Measurements from ENCODE around the gene ZBTB44.

Gene ZBTB44

DNA sequence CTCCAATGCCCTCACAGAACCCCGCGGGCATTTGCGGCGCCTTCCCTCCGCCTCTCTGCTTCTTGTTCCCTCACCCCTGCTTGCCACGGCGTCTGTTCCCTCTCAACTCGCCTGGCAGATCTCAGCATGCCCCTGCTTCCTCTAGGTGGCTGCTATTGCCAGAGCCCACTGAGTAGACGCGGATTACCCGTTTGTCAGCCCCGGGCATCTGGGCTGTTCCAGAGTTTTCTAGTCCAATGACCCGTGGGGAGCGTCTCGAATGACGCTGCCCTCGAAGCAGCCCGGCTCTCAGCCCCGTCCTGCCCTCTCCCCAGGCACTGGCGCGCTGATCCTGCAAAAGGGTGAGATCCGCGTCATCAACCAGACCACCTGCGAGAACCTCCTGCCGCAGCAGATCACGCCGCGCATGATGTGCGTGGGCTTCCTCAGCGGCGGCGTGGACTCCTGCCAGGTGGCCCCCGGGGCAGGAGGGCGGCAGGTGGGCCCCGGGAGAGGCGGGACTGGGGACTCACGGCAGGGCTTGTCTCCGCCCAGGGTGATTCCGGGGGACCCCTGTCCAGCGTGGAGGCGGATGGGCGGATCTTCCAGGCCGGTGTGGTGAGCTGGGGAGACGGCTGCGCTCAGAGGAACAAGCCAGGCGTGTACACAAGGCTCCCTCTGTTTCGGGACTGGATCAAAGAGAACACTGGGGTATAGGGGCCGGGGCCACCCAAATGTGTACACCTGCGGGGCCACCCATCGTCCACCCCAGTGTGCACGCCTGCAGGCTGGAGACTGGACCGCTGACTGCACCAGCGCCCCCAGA is 105.4 kb downstream of the ZBTB44 start:
- no peak for DNase-seq (ENCODE audit: low read depth)
- TF ChIP-seq, protein P1, sequence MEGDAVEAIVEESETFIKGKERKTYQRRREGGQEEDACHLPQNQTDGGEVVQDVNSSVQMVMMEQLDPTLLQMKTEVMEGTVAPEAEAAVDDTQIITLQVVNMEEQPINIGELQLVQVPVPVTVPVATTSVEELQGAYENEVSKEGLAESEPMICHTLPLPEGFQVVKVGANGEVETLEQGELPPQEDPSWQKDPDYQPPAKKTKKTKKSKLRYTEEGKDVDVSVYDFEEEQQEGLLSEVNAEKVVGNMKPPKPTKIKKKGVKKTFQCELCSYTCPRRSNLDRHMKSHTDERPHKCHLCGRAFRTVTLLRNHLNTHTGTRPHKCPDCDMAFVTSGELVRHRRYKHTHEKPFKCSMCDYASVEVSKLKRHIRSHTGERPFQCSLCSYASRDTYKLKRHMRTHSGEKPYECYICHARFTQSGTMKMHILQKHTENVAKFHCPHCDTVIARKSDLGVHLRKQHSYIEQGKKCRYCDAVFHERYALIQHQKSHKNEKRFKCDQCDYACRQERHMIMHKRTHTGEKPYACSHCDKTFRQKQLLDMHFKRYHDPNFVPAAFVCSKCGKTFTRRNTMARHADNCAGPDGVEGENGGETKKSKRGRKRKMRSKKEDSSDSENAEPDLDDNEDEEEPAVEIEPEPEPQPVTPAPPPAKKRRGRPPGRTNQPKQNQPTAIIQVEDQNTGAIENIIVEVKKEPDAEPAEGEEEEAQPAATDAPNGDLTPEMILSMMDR (conservative IDR thresholded peaks at IDR 0.05; ENCODE audit: low read depth, low read length): no peak
- no peak overlapping the region for H3K4me3 ChIP-seq (ENCODE audit: low read length)

DNA sequence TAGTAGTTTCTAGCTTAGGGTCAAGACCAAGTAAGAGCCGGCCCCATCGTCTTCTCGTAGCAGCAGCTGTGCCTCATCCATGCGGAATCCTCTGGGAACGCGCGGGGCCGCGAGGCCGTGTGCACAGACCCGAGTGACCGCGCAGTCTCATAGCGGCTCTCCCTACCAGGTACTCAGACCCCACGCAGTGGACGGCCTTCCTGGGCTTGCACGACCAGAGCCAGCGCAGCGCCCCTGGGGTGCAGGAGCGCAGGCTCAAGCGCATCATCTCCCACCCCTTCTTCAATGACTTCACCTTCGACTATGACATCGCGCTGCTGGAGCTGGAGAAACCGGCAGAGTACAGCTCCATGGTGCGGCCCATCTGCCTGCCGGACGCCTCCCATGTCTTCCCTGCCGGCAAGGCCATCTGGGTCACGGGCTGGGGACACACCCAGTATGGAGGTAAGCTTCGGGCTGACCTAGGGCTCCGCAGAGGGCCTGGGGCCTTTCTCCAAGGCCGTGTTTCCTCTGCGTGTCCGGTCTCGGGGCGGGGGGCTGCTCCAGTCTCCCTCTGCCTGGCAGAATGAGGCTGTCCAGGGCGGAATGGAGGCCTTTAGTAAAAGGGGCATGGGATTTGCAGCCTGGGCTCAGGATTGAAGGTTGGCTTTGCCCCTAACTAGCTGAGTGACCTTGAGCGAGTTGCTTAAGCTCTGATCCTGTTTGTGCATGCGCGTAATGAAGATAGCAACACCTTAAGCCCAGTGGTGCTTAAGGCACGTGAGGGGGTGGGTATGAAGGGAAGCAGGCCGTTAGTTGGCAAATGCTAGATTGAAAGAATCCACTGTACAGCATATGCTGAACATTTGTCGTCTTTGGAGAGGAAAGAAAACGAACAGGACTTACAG is 106.2 kb downstream of the ZBTB44 start:
- DNase-seq (ENCODE audit: low read depth): no peak

DNA sequence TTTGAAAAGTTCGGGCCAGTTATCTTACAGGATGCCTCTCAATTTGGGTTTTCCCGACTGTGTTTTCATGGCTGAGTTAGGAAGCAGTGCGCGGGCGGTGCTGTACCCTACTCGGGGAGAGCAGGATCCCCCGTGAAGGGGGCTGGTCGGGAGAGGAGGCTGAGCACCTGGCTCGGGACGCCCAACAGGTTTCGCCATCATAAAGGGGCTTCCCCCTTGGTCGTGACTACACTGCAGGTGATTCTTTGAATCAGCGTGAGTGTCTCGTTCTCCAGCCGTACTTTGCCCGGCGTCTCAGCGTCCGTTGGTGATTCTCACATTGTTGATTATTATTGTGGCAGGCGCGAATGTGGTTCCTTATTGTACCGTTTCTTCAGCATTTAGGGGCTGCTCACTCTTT is 108.6 kb downstream of the ZBTB44 start:
- no peak overlapping the region for H3K4me3 ChIP-seq (ENCODE audit: low read length)
- no peak for DNase-seq (ENCODE audit: low read depth)
- TF ChIP-seq, protein P1 (conservative IDR thresholded peaks at IDR 0.05; ENCODE audit: low read depth, low read length): no peak

More for the DNA sequence above, 106.2 kb downstream of the ZBTB44 start:
- TF ChIP-seq, protein P1 (conservative IDR thresholded peaks at IDR 0.05; ENCODE audit: low read depth, low read length): no peak
- no peak overlapping the region for H3K4me3 ChIP-seq (ENCODE audit: low read length)

DNA sequence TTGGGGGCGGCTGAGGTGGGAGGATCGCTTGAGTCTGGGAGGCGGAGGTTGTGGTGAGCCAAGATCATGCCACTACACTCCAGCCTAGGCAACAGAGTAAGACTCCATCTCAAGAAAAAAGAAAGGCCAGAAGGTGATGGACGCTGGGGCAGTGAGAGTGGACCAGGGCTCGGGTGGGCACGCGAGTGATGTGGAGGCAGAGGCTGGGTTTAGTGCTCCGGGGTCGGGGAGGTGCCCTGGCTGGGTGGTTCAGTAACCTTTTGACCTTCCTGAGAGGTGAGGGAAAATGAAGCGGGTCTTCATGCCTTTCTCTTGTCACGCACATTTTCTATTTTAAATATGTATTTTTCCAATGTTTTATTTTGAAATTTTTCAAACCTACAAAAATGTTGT is 110.0 kb downstream of the ZBTB44 start:
- TF ChIP-seq, protein P1 (conservative IDR thresholded peaks at IDR 0.05; ENCODE audit: low read depth, low read length): no peak
- no peak overlapping the region for H3K4me3 ChIP-seq (ENCODE audit: low read length)
- no peak for DNase-seq (ENCODE audit: low read depth)

DNA sequence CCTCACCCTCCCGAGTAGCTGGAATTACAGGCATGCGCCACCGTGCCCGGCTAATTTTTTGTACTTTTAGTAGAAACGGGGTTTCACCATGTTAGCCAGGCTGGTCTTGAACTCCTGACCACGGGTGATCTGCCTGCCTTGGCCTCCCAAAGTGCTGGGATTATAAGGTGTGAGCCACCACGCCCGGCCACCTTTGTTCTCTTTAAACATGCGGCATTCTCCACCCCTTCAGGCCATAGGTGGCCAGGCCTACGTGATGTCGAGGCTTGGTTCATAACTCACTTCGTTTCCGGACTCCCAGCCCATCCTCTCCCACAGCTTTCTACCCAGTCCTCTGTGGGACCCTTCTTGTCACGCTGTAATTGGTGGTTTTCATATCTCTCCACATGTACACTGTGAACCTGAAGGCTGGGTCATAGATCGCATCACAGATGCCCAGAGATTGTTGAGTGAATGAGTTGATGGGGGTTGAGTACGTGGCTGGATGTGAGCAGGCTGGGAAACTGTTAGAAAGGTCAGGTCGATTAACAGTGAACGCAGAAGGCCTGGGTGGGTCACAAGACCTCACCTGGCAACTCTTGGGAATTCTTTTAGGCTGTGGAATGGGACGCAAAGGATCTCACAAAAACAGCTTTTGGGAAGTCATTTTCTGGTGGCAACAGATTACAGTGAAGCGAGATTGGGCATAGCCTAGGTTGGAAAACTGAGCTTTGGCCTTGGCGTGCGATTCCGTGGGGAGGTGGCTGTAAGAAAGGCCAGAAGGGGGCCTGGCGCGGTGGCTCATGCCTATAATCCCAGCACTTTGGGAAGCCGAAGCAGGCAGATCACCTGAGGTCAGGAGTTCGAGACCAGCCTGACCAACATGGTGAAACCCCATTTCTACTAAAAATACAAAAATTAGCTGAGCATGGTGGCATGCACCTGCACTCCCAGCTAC is 110.7 kb downstream of the ZBTB44 start:
- no peak for DNase-seq (ENCODE audit: low read depth)
- TF ChIP-seq, protein P1 (conservative IDR thresholded peaks at IDR 0.05; ENCODE audit: low read depth, low read length): no peak
- H3K4me3 ChIP-seq (ENCODE audit: low read length): no peak overlapping the region

DNA sequence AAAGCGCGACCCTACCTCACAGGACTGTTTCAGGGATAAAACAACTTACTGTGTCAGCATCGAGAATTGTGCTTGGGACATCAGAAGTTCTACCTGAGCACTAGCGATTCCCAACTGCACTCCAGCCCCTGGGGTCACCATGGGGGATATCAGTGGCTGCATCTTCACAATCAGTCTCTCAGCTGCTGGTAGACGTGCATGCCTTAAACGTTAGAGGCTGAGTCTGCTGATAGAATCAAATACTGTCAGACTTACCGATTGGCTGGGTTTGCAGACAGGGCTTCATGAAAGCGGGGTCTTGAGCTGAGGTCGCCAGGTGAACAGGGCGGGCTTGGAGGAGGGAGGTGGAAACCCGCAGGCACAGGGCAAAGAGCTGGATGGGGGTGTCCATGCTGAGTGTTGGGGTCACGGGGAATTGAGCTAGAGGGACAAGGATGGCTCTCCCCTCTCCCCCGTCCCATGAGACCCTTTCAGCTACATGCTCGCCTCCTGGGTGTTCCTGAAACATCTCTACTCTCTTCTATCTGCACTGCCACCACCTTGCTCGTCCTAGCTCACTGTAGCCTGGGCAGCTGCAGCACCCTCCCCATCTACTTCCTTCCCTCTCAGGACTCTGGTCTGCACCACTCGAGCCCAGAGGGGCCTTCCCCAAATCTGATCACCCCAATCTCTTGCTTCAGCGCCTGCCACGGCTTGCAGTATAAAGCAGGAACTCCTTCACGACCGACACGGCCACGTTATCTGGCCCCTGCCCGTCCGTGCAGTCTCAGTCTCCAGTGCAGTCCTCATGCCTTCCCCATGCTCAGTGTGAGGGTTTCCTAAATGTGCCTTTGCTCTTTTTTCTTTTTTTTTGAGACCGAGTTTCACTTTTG is 111.7 kb downstream of the ZBTB44 start:
- no peak for DNase-seq (ENCODE audit: low read depth)
- TF ChIP-seq, protein P1 (conservative IDR thresholded peaks at IDR 0.05; ENCODE audit: low read depth, low read length): no peak
- H3K4me3 ChIP-seq (ENCODE audit: low read length): no peak overlapping the region
